HCT116 (cell line): ENCODE data around the gene LRBA.
"Not testable (repeated sequence)": the region's sequence is repeated elsewhere in the genome, so short reads cannot be mapped to it uniquely, and the experiment has no call there.

Source experiments
- ELF1 ChIP-seq: IDR thresholded peaks from 2 replicates; pipeline ENCODE4 v1.6.1; 2012; ENCODE audit warnings: low read depth, borderline replicate concordance
- EZH2 ChIP-seq: fragments of 200-600 bp; sonication (generic); IDR thresholded peaks from 2 replicates; pipeline ENCODE4 v1.6.1; 2017; ENCODE audit warnings: antibody characterized with exemption, mixed run types
- POLR2A ChIP-seq: IDR thresholded peaks from 2 replicates; pipeline ENCODE4 v1.7.0; 2011; ENCODE audit warnings: borderline replicate concordance; ENCODE audit not compliant: insufficient read depth, insufficient read length; ENCODE audit errors: extremely low read depth
- POLR2AphosphoS5 ChIP-seq: IDR thresholded peaks from 2 replicates; pipeline ENCODE4 v1.6.1; 2011; ENCODE audit warnings: mild to moderate bottlenecking, low read depth, low read length, moderate library complexity
- YY1 ChIP-seq: IDR thresholded peaks from 2 replicates; pipeline ENCODE4 v1.6.1; 2011; ENCODE audit warnings: low read length, low read depth, moderate library complexity, mild to moderate bottlenecking; ENCODE audit not compliant: insufficient replicate concordance; ENCODE audit errors: extremely low read depth
- ZNF274 ChIP-seq: fragments of 200-500 bp; sonication (Bioruptor generic); IDR thresholded peaks from 2 replicates; pipeline ENCODE4 v1.6.1; 2014; ENCODE audit warnings: mild to moderate bottlenecking, low read depth, low read length, inconsistent platforms
- TF ChIP-seq, protein P1 (sequence below), 3 experiments: fragments of 200-600 bp in 1 of 3; sonication (generic) in 1 of 3; IDR thresholded peaks in 2 of 3; conservative IDR thresholded peaks in 1 of 3; 2 replicates each; pipeline ENCODE4 v1.5.1; 2012 to 2017; ENCODE audit warnings: low read depth in 2 of 3, low read length in 2 of 3, antibody characterized with exemption in 1 of 3, borderline replicate concordance in 1 of 3, control low read depth in 1 of 3, mild to moderate bottlenecking in 1 of 3, mixed read lengths in 1 of 3, mixed run types in 1 of 3, moderate library complexity in 1 of 3; ENCODE audit not compliant: insufficient read depth in 1 of 3
- TF ChIP-seq, protein P2 (sequence below): IDR thresholded peaks from 2 replicates; pipeline ENCODE4 v1.6.1; 2012

DNA sequence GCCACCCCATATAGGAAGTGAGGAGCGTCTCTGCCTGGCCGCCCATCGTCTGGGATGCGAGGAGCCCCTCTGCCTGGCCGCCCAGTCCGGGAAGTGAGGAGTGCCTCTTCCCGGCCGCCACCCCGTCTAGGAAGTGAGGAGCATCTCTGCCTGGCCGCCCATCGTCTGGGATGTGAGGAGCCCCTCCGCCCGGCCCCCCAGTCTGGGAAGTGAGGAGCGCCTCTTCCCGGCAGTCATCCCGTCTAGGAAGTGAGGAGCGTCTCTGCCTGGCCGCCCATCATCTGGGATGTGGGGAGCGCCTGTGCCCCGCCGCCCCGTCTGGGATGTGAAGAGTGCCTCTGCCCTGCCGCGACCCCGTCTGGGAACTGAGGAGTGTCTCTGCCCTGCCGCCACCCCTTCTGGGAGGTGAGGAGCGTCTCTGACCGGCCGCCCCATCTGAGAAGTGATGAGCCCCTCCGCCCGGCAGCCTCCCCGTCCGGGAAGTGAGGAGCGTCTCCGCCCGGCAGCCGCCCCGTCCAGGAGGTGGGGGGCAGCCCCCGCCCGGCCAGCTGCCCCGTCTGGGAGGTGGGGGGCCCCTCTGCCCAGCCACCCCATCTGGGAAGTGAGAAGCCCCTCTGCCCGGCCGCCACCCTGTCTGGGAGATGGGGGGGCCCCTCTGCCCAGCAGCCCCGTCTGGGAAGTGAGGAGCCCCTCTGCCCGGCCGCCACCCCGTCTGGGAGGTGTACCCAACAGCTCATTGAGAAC is 51.3 kb downstream of the LRBA start:
- TF ChIP-seq ZNF274, POLR2AphosphoS5, ELF1, EZH2, YY1, POLR2A: not testable (repeated sequence)
- TF ChIP-seq, protein P1, sequence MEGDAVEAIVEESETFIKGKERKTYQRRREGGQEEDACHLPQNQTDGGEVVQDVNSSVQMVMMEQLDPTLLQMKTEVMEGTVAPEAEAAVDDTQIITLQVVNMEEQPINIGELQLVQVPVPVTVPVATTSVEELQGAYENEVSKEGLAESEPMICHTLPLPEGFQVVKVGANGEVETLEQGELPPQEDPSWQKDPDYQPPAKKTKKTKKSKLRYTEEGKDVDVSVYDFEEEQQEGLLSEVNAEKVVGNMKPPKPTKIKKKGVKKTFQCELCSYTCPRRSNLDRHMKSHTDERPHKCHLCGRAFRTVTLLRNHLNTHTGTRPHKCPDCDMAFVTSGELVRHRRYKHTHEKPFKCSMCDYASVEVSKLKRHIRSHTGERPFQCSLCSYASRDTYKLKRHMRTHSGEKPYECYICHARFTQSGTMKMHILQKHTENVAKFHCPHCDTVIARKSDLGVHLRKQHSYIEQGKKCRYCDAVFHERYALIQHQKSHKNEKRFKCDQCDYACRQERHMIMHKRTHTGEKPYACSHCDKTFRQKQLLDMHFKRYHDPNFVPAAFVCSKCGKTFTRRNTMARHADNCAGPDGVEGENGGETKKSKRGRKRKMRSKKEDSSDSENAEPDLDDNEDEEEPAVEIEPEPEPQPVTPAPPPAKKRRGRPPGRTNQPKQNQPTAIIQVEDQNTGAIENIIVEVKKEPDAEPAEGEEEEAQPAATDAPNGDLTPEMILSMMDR (IDR thresholded peaks at IDR 0.05 in 2 of 3, conservative IDR thresholded peaks at IDR 0.05 in 1 of 3; ENCODE audit: borderline replicate concordance in 1 of 3, insufficient read depth in 1 of 3, low read depth in 2 of 3, low read length in 2 of 3): not testable (repeated sequence)
- TF ChIP-seq, protein P2, sequence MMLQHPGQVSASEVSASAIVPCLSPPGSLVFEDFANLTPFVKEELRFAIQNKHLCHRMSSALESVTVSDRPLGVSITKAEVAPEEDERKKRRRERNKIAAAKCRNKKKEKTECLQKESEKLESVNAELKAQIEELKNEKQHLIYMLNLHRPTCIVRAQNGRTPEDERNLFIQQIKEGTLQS: not testable (repeated sequence)
